Measurements from ENCODE around the gene IMMP1L. TPM values are rescaled to one million over a fixed set of nuclear protein-coding genes. Genes with fewer than 3 reads are reported as not detected.

IMMP1L gene
- total and polyA plus RNA-seq, 10 of the 15 experiments (the other 5 are each of a cell fraction or from before 2014, with no cell fraction given): 29.4 to 145 (median 85.8) TPM

Other genes starting within 250 kb of the IMMP1L start
- gene DCDC1, start 139.9 kb downstream of the IMMP1L start, total RNA-seq (2014; rRNA removed): not detected in 2 replicates
- not detected in 2 replicates for gene DCDC1, start 139.9 kb downstream of the IMMP1L start, total RNA-seq (2014; rRNA removed; fragmentation: Illumina TruSeq; extraction: Trizol)
- not detected in 2 replicates for gene DCDC1, start 139.9 kb downstream of the IMMP1L start, total RNA-seq (2021)
- gene DCDC1, start 139.9 kb downstream of the IMMP1L start, polyA plus RNA-seq (2011; rRNA removed): 0.01 TPM in 1 of 2 replicates, not detected in the other
- not detected in 2 replicates for gene DCDC1, start 139.9 kb downstream of the IMMP1L start, polyA plus RNA-seq (2014; fragmentation: Illumina TruSeq; extraction: Trizol)
- not detected for gene DCDC1, start 139.9 kb downstream of the IMMP1L start, polyA plus RNA-seq (2014; fragmentation: Nextera tagmentation; extraction: Ambion mirVana)
- not detected in 2 replicates for gene DCDC1, start 139.9 kb downstream of the IMMP1L start, polyA plus RNA-seq (2014; rRNA removed)
- not detected for gene DCDC1, start 139.9 kb downstream of the IMMP1L start, polyA plus RNA-seq (2016; fragmentation: Nextera tagmentation; extraction: Ambion mirVana)
- gene DNAJC24, start 139.8 kb downstream of the IMMP1L start, total RNA-seq (2014; rRNA removed): 12.1 and 14.9 TPM in 2 replicates
- 20.4 and 25.1 TPM in 2 replicates for gene DNAJC24, start 139.8 kb downstream of the IMMP1L start, total RNA-seq (2014; rRNA removed; fragmentation: Illumina TruSeq; extraction: Trizol)
- gene DNAJC24, start 139.8 kb downstream of the IMMP1L start, total RNA-seq (2021): 13.3 and 16.3 TPM in 2 replicates
- gene DNAJC24, start 139.8 kb downstream of the IMMP1L start, polyA plus RNA-seq (2011; rRNA removed): 25.4 and 54.4 TPM in 2 replicates
- gene DNAJC24, start 139.8 kb downstream of the IMMP1L start, polyA plus RNA-seq (2014; fragmentation: Illumina TruSeq; extraction: Trizol): 18.6 and 19.4 TPM in 2 replicates
- gene DNAJC24, start 139.8 kb downstream of the IMMP1L start, polyA plus RNA-seq (2014; fragmentation: Nextera tagmentation; extraction: Ambion mirVana): 10 to 100 TPM; 10.0 to 11.1 TPM
- 11.4 and 12.5 TPM in 2 replicates for gene DNAJC24, start 139.8 kb downstream of the IMMP1L start, polyA plus RNA-seq (2014; rRNA removed)
- gene DNAJC24, start 139.8 kb downstream of the IMMP1L start, polyA plus RNA-seq (2016; fragmentation: Nextera tagmentation; extraction: Ambion mirVana): 10 to 100 TPM; 13.5 to 14.1 TPM
- gene ELP4, start 145 bp upstream of the IMMP1L start, total RNA-seq (2014; rRNA removed): 28.5 and 31.6 TPM in 2 replicates
- gene ELP4, start 145 bp upstream of the IMMP1L start, total RNA-seq (2014; rRNA removed; fragmentation: Illumina TruSeq; extraction: Trizol): 25.5 and 28.9 TPM in 2 replicates
- 16.0 and 17.7 TPM in 2 replicates for gene ELP4, start 145 bp upstream of the IMMP1L start, total RNA-seq (2021)
- 32.7 and 45.3 TPM in 2 replicates for gene ELP4, start 145 bp upstream of the IMMP1L start, polyA plus RNA-seq (2011; rRNA removed)
- 23.8 and 35.9 TPM in 2 replicates for gene ELP4, start 145 bp upstream of the IMMP1L start, polyA plus RNA-seq (2014; fragmentation: Illumina TruSeq; extraction: Trizol)
- 10 to 100 TPM; 19.5 to 36.1 TPM for gene ELP4, start 145 bp upstream of the IMMP1L start, polyA plus RNA-seq (2014; fragmentation: Nextera tagmentation; extraction: Ambion mirVana)
- 16.8 and 18.2 TPM in 2 replicates for gene ELP4, start 145 bp upstream of the IMMP1L start, polyA plus RNA-seq (2014; rRNA removed)
- gene ELP4, start 145 bp upstream of the IMMP1L start, polyA plus RNA-seq (2016; fragmentation: Nextera tagmentation; extraction: Ambion mirVana): 10 to 100 TPM; 32.6 to 34.4 TPM

Data from GM12878 (cell line).